ENCODE measurements around the gene GARIN1A.

GARIN1A gene

DNA sequence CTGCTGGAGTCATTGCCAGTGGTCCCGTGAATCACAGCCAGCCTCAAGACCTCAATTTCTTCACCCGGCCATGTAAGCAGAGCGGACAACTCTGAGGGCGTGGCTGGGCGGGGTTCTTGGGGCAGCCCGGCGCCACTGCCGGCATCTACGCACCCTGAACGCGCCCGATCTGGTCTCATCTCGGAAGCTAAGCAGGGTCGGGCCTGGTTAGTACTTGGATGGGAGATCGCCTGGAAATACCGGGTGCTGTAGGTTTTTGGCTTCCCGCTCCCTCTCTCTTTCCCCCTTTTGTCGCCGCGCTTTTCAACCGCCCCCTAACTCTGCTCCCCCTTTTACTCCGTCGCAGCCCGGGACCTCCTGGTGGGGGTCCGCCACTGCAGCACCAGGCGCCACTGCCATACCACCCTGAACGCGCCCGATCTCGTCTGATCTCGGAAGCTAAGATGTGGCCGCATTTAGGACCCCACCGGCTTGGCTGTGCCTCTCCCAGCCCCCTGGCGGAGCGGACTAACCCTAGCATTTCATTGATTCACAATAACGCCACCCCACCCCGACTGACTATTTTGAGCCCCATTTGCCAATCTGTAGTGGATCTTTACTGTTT is 25.3 kb downstream of the GARIN1A start:
- Histone ChIP-seq H2BK12ac (ENCODE audit: low read length) (no peak overlapping the region), H3K9ac (ENCODE audit: low read length) (no peak overlapping the region), H2AFZ (ENCODE audit: insufficient read depth, low read length, poor library complexity) (peak overlapping the region; percentile 69), H3K14ac (ENCODE audit: low read length) (no peak overlapping the region), H3K79me2 (ENCODE audit: control insufficient read depth, insufficient read depth, low read length, poor library complexity) (no peaks in the 10 kb centered on the region), H3K18ac (ENCODE audit: low read length) (no peak overlapping the region), H3K79me1 (ENCODE audit: low read length) (no peaks in the 10 kb centered on the region), H2AK5ac (ENCODE audit: low read length) (no peak overlapping the region), H3K27ac (ENCODE audit: low read depth, low read length) (no peak overlapping the region), H3K4me1 (ENCODE audit: control insufficient read depth in 1 of 2, insufficient read depth in 2 of 2, low read length in 2 of 2) (peaks cover 3 to 6% of the 10 kb centered on the region in 2 experiments), H2BK120ac (ENCODE audit: insufficient read depth, low read length, poor library complexity) (no peak overlapping the region), H2BK5ac (ENCODE audit: low read depth, low read length, poor library complexity) (no peak overlapping the region), H3K4me2 (ENCODE audit: low read length) (peak overlapping the region; percentile 75), H3K23ac (ENCODE audit: low read length) (no peak overlapping the region), H3K36me3 (ENCODE audit: control insufficient read depth in 1 of 2, insufficient read depth in 2 of 2, low read length in 2 of 2) (no peaks in the 10 kb centered on the region), H3K9me3 (ENCODE audit: insufficient read depth, low read depth, low read length) (peaks cover 6% of the 10 kb centered on the region), H3K27me3 (ENCODE audit: insufficient read depth, low read length) (peaks cover 12% of the 10 kb centered on the region), H3K4me3 (ENCODE audit: low read depth, low read length) (peak overlapping the region; percentile 60), H4K8ac (ENCODE audit: low read depth, low read length) (peak overlapping the region; percentile 25), H4K12ac (ENCODE audit: low read depth, low read length) (no peak overlapping the region), H4K91ac (ENCODE audit: low read depth, low read length) (no peak overlapping the region), H3K4ac (ENCODE audit: low read depth, low read length) (no peak overlapping the region)
- DNase-seq = peak; percentile 38 to 44
- WGBS (ENCODE audit: extremely low coverage, insufficient coverage, insufficient read length) = no CpG with 5 or more reads among the region's 37 CpGs

DNA sequence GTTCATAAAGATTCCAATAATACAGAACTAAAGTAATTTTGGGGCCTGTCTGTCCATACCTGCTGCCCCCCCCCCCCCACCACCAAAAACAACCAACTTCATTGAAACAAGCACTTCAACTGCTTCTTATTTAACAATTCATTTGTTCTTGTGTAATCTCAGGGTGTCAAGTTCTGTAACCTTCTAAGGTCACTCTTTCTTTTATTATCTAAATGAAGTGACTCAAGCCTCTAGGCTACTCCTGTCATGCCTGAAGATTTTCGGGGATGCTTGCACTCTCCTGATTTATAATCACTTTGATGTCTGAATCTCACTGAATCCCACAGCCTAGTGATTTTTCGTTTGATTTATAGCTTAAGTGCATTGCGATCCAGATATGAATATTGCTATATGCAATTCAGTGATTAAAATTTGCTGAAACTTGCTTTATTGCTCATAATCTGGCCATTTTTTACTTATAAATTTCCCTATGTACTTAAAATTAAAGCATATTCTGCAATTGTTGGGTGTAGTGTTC is 27.2 kb downstream of the GARIN1A start:
- Histone ChIP-seq H2BK12ac (ENCODE audit: low read length) (no peak overlapping the region), H3K4me2 (ENCODE audit: low read length) (no peak overlapping the region), H4K91ac (ENCODE audit: low read depth, low read length) (no peak overlapping the region), H3K14ac (ENCODE audit: low read length) (no peak overlapping the region), H2AK5ac (ENCODE audit: low read length) (no peak overlapping the region), H3K27me3 (ENCODE audit: insufficient read depth, low read length) (peaks cover 12% of the 10 kb centered on the region), H2BK120ac (ENCODE audit: insufficient read depth, low read length, poor library complexity) (no peak overlapping the region), H4K12ac (ENCODE audit: low read depth, low read length) (no peak overlapping the region), H3K9ac (ENCODE audit: low read length) (no peak overlapping the region), H2BK5ac (ENCODE audit: low read depth, low read length, poor library complexity) (no peak overlapping the region), H3K79me2 (ENCODE audit: control insufficient read depth, insufficient read depth, low read length, poor library complexity) (no peaks in the 10 kb centered on the region), H3K4me1 (ENCODE audit: control insufficient read depth in 1 of 2, insufficient read depth in 2 of 2, low read length in 2 of 2) (peaks cover 3 to 8% of the 10 kb centered on the region in 2 experiments), H3K23ac (ENCODE audit: low read length) (no peak overlapping the region), H4K8ac (ENCODE audit: low read depth, low read length) (no peak overlapping the region), H3K18ac (ENCODE audit: low read length) (no peak overlapping the region), H3K4ac (ENCODE audit: low read depth, low read length) (no peak overlapping the region), H2AFZ (ENCODE audit: insufficient read depth, low read length, poor library complexity) (no peak overlapping the region), H3K4me3 (ENCODE audit: low read depth, low read length) (no peak overlapping the region), H3K27ac (ENCODE audit: low read depth, low read length) (no peak overlapping the region), H3K9me3 (ENCODE audit: insufficient read depth, low read depth, low read length) (peaks cover 2% of the 10 kb centered on the region), H3K36me3 (ENCODE audit: control insufficient read depth in 1 of 2, insufficient read depth in 2 of 2, low read length in 2 of 2) (no peaks in the 10 kb centered on the region), H3K79me1 (ENCODE audit: low read length) (no peaks in the 10 kb centered on the region)
- no peak for DNase-seq
- no CpG with 5 or more reads among the region's 3 CpGs for WGBS (ENCODE audit: extremely low coverage, insufficient coverage, insufficient read length)

DNA sequence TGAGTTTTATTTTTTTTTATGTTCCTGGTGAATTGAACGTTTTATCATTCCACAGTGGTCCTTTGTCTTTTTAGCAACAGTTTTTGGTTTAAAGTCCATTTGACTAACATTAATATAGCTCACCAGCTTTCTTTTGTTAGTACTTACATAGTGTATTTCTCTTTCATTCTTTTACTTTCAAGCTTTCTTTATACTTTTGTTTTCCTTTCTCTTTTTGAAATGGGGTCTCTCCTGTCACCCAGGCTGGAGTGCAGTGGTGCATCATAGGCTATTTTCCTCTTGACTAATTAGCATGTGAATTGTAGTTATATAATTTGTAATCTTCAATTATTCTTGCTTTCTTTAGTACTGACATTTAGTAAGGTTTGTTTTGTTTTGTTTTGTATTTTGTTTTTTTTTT is 27.8 kb downstream of the GARIN1A start:
- H3K9ac ChIP-seq (ENCODE audit: low read length) = no peak overlapping the region
- H3K18ac ChIP-seq (ENCODE audit: low read length) = no peak overlapping the region
- H3K36me3 ChIP-seq (ENCODE audit: control insufficient read depth in 1 of 2, insufficient read depth in 2 of 2, low read length in 2 of 2) = no peaks in the 10 kb centered on the region
- H3K27ac ChIP-seq (ENCODE audit: low read depth, low read length) = no peak overlapping the region
- H4K91ac ChIP-seq (ENCODE audit: low read depth, low read length) = no peak overlapping the region
- no peak overlapping the region for H4K12ac ChIP-seq (ENCODE audit: low read depth, low read length)
- H3K9me3 ChIP-seq (ENCODE audit: insufficient read depth, low read depth, low read length) = peaks cover 2% of the 10 kb centered on the region
- peaks cover 3 to 10% of the 10 kb centered on the region in 2 experiments for H3K4me1 ChIP-seq (ENCODE audit: control insufficient read depth in 1 of 2, insufficient read depth in 2 of 2, low read length in 2 of 2)
- H3K27me3 ChIP-seq (ENCODE audit: insufficient read depth, low read length) = peaks cover 12% of the 10 kb centered on the region
- no CpG with 5 or more reads among the region's 1 CpG for WGBS (ENCODE audit: extremely low coverage, insufficient coverage, insufficient read length)
- no peaks in the 10 kb centered on the region for H3K79me1 ChIP-seq (ENCODE audit: low read length)
- no peak overlapping the region for H3K23ac ChIP-seq (ENCODE audit: low read length)
- no peaks in the 10 kb centered on the region for H3K79me2 ChIP-seq (ENCODE audit: control insufficient read depth, insufficient read depth, low read length, poor library complexity)
- no peak overlapping the region for H2AFZ ChIP-seq (ENCODE audit: insufficient read depth, low read length, poor library complexity)
- H3K4ac ChIP-seq (ENCODE audit: low read depth, low read length) = no peak overlapping the region
- no peak overlapping the region for H2BK12ac ChIP-seq (ENCODE audit: low read length)
- no peak overlapping the region for H3K14ac ChIP-seq (ENCODE audit: low read length)
- no peak overlapping the region for H4K8ac ChIP-seq (ENCODE audit: low read depth, low read length)
- H3K4me2 ChIP-seq (ENCODE audit: low read length) = no peak overlapping the region
- H3K4me3 ChIP-seq (ENCODE audit: low read depth, low read length) = no peak overlapping the region
- no peak for DNase-seq
- no peak overlapping the region for H2AK5ac ChIP-seq (ENCODE audit: low read length)
- no peak overlapping the region for H2BK120ac ChIP-seq (ENCODE audit: insufficient read depth, low read length, poor library complexity)
- H2BK5ac ChIP-seq (ENCODE audit: low read depth, low read length, poor library complexity) = no peak overlapping the region

GRCh38 chr7:128701062-128701785 is 29.1 kb downstream of the GARIN1A start:
- no peak overlapping the region for H3K4me2 ChIP-seq (ENCODE audit: low read length)
- no peak overlapping the region for H4K8ac ChIP-seq (ENCODE audit: low read depth, low read length)
- no peak overlapping the region for H2AK5ac ChIP-seq (ENCODE audit: low read length)
- H4K91ac ChIP-seq (ENCODE audit: low read depth, low read length) = no peak overlapping the region
- no peak overlapping the region for H3K14ac ChIP-seq (ENCODE audit: low read length)
- H3K27ac ChIP-seq (ENCODE audit: low read depth, low read length) = no peak overlapping the region
- no peak overlapping the region for H3K23ac ChIP-seq (ENCODE audit: low read length)
- no peak overlapping the region for H4K12ac ChIP-seq (ENCODE audit: low read depth, low read length)
- H2BK12ac ChIP-seq (ENCODE audit: low read length) = no peak overlapping the region
- H2BK120ac ChIP-seq (ENCODE audit: insufficient read depth, low read length, poor library complexity) = no peak overlapping the region
- peak in 1 of 2 donors; percentile 25 for DNase-seq
- peaks cover 12% of the 10 kb centered on the region for H3K27me3 ChIP-seq (ENCODE audit: insufficient read depth, low read length)
- H2AFZ ChIP-seq (ENCODE audit: insufficient read depth, low read length, poor library complexity) = no peak overlapping the region
- H3K4me3 ChIP-seq (ENCODE audit: low read depth, low read length) = no peak overlapping the region
- H3K4me1 ChIP-seq (ENCODE audit: control insufficient read depth in 1 of 2, insufficient read depth in 2 of 2, low read length in 2 of 2) = peaks cover 5 to 13% of the 10 kb centered on the region in 2 experiments
- no peaks in the 10 kb centered on the region for H3K36me3 ChIP-seq (ENCODE audit: control insufficient read depth in 1 of 2, insufficient read depth in 2 of 2, low read length in 2 of 2)
- no peak overlapping the region for H3K18ac ChIP-seq (ENCODE audit: low read length)
- no peaks in the 10 kb centered on the region for H3K79me2 ChIP-seq (ENCODE audit: control insufficient read depth, insufficient read depth, low read length, poor library complexity)
- no peak overlapping the region for H3K9ac ChIP-seq (ENCODE audit: low read length)
- no peak overlapping the region for H2BK5ac ChIP-seq (ENCODE audit: low read depth, low read length, poor library complexity)
- peaks cover 2% of the 10 kb centered on the region for H3K9me3 ChIP-seq (ENCODE audit: insufficient read depth, low read depth, low read length)
- no CpG with 5 or more reads among the region's 6 CpGs for WGBS (ENCODE audit: extremely low coverage, insufficient coverage, insufficient read length)
- H3K79me1 ChIP-seq (ENCODE audit: low read length) = no peaks in the 10 kb centered on the region
- H3K4ac ChIP-seq (ENCODE audit: low read depth, low read length) = no peak overlapping the region
